Mucosa of descending colon (tissue), 3 donors: Measurements from ENCODE around the gene PLEKHM2. TPM values are rescaled to one million over a fixed set of nuclear protein-coding genes. Genes with fewer than 3 reads are reported as not detected.

Experiments
- ATAC-seq: fragments of 200-7000 bp; cut with Tn5 transposase; one replicate; pipeline ENCODE4 v1.9.1; 2020; ENCODE audit warnings: mild to moderate bottlenecking, moderate library complexity
- DNase-seq, 3 donors: peaks; one replicate each; pipeline ENCODE4 v3.0.0-alpha.2; 2020
- H3K36me3 ChIP-seq: fragments of 200-600 bp; one replicate; pipeline ENCODE4 v1.8.0; 2021; ENCODE audit warnings: low read depth, mild to moderate bottlenecking
- H3K4me1 ChIP-seq: fragments of 200-600 bp; one replicate; pipeline ENCODE4 v1.8.0; 2021; ENCODE audit warnings: low read depth, mild to moderate bottlenecking
- H3K4me3 ChIP-seq: fragments of 200-600 bp; one replicate; pipeline ENCODE4 v1.8.0; 2021; ENCODE audit warnings: mild to moderate bottlenecking
- H3K9me3 ChIP-seq: fragments of 200-600 bp; one replicate; pipeline ENCODE4 v1.8.0; 2021; ENCODE audit warnings: mild to moderate bottlenecking
- intact Hi-C, 2 donors: fragments of 100-400 bp; cut with DNase I in 1 of 2; cut with micrococcal nuclease in 1 of 2; formaldehyde crosslinking; loops; one replicate each; pipeline versions ENCODE4 v1.11.0 to v1.11.1; 2022; cut with DNase I, micrococcal nuclease
- total RNA-seq, 3 donors: library from RNA; stranded (reverse); fragmentation: NEBNext Ultra II Directional in 2 of 3; extraction: Animal tissue kit (Norgen Biotek cat#: 25700) in 2 of 3; gene quantifications; one replicate each; pipeline versions ENCODE4 v1.2.1 to v1.2.4, GENCODE V29; 2021 to 2023
- TF ChIP-seq, protein P1 (sequence below): fragments of 200-600 bp; IDR thresholded peaks from one replicate; pipeline ENCODE4 v1.8.0; 2022; ENCODE audit warnings: antibody characterized with exemption, mild to moderate bottlenecking
- donor health status: DM: no; HTN: no; CAD: no; lungs with moderate emphysema.
- donor health status: DM: no; HTN: no; CAD: no.
- donor health status: DM: no; HTN: yes; CAD: no.

Gene PLEKHM2
- total RNA-seq, 3 donors from 2014 or later, result 32.2 to 57.3 (median 36.2) TPM

DNA sequence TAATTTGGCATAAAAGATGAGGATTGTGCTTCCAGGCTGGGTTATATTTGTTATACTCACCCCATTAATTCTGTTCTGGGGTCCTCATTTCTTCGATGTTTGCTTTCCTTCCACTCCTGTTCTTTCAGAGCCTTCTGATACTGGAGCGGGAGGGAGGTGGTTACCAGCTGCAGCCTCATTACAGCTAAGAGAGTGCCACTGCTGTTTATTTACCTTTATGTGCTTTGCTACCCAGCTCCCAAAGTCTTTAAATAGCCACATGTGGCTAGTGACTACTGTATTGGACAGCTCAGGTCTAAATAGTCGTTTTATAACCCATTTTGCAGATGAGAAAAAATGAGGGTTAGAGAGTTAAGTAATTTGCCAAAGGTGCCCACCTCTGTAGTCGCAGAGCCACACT is 25.1 kb downstream of the PLEKHM2 start:
- H3K4me1 ChIP-seq, result no peaks in the 10 kb centered on the region
- DNase-seq, result no peak
- TF ChIP-seq, protein P1, sequence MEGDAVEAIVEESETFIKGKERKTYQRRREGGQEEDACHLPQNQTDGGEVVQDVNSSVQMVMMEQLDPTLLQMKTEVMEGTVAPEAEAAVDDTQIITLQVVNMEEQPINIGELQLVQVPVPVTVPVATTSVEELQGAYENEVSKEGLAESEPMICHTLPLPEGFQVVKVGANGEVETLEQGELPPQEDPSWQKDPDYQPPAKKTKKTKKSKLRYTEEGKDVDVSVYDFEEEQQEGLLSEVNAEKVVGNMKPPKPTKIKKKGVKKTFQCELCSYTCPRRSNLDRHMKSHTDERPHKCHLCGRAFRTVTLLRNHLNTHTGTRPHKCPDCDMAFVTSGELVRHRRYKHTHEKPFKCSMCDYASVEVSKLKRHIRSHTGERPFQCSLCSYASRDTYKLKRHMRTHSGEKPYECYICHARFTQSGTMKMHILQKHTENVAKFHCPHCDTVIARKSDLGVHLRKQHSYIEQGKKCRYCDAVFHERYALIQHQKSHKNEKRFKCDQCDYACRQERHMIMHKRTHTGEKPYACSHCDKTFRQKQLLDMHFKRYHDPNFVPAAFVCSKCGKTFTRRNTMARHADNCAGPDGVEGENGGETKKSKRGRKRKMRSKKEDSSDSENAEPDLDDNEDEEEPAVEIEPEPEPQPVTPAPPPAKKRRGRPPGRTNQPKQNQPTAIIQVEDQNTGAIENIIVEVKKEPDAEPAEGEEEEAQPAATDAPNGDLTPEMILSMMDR, result no peak
- H3K36me3 ChIP-seq, result no peaks in the 10 kb centered on the region
- intact Hi-C loops, result no loop called here
- no peaks in the 10 kb centered on the region for H3K9me3 ChIP-seq
- no peak for ATAC-seq
- H3K4me3 ChIP-seq, result no peak overlapping the region

DNA sequence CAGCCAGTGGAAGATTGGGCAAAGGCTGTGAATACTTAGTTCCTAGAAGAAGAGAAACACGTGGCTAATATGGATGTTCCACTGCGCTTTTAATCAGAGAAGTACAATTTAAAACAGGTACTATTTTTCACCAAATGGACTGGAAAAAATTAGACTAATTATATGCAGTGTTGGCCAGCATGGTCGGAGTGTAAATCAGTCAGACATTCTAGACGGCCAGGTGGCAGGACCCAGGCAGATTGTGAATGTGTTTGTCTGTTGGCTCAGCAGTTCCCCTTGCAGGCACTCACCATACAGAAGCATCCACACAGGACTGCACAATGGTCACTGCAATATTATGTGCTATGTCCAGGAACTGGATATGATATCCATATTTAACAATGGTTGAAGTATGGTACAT is 28.0 kb downstream of the PLEKHM2 start:
- no peak for ATAC-seq
- TF ChIP-seq, protein P1, result no peak
- H3K36me3 ChIP-seq, result no peaks in the 10 kb centered on the region
- no peaks in the 10 kb centered on the region for H3K9me3 ChIP-seq
- intact Hi-C loops, result no loop called here
- H3K4me1 ChIP-seq, result no peaks in the 10 kb centered on the region
- no peak overlapping the region for H3K4me3 ChIP-seq
- DNase-seq, result no peak

DNA sequence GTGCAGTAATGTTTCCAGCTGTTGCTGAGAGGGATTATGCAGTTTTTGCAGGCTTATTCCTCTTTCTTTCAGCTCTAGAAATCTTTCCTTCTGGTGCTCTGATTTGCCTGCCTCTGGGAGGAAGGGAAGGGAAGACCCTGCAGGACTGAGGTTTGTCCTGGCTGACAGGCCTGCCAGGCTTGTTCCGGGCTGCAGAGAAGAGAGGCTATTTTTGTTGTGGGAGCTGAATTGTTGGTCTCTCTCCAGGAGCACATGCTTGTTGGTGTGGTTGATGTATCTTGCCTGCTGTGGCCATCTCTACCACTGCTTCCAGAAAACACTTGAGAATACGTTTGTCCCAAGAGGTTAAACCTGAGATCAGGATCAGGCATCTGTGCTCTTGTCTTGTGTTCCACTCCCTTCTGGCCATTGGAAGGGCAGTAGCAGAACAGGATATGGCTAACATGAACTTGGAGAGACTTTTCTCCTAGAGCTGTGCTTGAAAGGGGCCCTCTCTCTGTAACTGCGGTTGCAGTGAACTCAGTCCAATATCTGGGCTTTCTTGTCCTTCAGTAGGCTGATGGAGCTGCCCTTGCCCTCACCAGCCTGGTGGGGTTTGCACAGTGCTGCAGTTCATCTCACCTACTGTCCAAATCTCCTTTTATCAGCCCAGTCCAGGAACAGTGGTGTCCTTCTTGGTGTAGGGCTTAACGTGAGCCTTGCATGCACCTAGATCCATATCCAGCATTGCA is 30.5 kb downstream of the PLEKHM2 start:
- TF ChIP-seq, protein P1, result no peak
- Histone ChIP-seq H3K4me3 (no peak overlapping the region), H3K9me3 (no peaks in the 10 kb centered on the region), H3K36me3 (no peaks in the 10 kb centered on the region), H3K4me1 (no peaks in the 10 kb centered on the region)
- ATAC-seq (no peak), DNase-seq (peak in 1 of 3 donors; percentile 7)
- intact Hi-C loops, result no loop called here

DNA sequence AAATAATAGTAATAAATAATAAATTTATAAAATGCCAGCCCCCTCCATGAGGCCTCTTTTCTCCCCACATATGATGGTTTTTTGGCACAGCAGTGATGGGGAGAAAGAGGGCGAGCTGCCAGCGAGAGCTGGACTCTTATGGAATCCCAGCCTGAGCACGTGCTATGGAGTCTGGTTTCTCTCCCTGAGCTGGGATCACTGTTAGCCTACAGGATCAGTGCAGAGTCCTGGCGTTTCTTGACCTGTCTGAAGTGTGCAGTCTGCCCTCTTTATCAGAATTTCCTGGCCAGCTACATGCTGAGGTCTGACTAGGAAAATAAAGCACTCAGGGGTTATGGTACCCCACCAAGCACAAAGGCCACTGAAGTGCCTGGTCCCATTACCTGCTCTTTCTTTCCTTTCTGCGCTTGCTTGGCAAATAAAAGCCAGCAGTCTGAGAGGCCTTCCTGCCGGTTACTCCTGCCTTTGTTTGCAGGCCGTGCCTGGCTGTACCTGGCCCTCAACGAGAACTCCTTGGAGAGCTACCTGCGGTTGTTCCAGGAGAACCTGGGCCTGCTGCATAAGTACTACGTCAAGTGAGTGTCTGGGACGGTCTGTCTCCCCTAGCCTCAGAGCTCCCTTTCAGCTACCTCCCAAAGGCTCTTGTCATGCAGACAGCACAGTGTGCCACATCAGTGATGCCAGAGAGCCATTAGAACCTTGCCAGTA is 33.5 kb downstream of the PLEKHM2 start:
- ATAC-seq (no peak), DNase-seq (no peak)
- H3K4me3 ChIP-seq, result no peak overlapping the region
- no peaks in the 10 kb centered on the region for H3K36me3 ChIP-seq
- no peaks in the 10 kb centered on the region for H3K9me3 ChIP-seq
- intact Hi-C loops, result no loop called here
- H3K4me1 ChIP-seq, result no peaks in the 10 kb centered on the region
- TF ChIP-seq, protein P1, result no peak

DNA sequence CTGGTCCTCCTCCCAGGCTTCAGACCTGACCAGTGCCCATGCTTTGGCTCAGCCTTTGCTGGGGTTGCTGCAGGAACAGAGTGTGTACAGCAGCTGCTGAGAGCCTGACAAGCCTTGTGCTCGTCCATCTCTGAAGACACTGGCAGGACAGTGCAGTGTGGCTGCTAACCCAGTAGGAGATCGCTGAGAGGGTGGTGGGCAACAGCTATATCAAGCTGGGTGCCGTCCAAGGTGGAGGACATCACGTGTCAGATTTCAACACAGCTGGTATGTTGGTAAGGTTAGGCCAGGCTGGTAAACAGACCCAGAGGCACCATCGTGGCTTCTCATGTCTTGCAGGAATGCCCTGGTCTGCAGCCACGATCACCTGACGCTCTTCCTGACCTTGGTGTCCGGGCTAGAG is 34.1 kb downstream of the PLEKHM2 start:
- H3K4me3 ChIP-seq, result no peak overlapping the region
- H3K36me3 ChIP-seq, result no peaks in the 10 kb centered on the region
- intact Hi-C loops, result no loop called here
- H3K9me3 ChIP-seq, result no peaks in the 10 kb centered on the region
- H3K4me1 ChIP-seq, result no peaks in the 10 kb centered on the region
- no peak for ATAC-seq
- TF ChIP-seq, protein P1, result no peak
- DNase-seq, result no peak
